Measurements from ENCODE around the gene CIDEB. TPM values are rescaled to one million over a fixed set of nuclear protein-coding genes. Genes with fewer than 3 reads are reported as not detected.

Gene CIDEB
- total RNA-seq, 1 experiment from 2014 or later, result 0.18 TPM

GRCh38 chr14:24310646-24311604 lies 3.1 kb upstream of the CIDEB start, which contains the start of gene LTB4R:
TSS of gene LTB4R (plus strand) at chr14:24311502. CDS start at chr14:24315652, 4,150 bp downstream.
- ChIA-PET CTCF (no interaction called here), POLR2A (interaction anchor here (0.5 kb wide), 1 partner anchor 70 kb away, joined by 3 read pairs; no protein-coding TSS in a partner anchor)
- TF ChIP-seq SIN3A (IDR thresholded peaks at IDR 0.05; ENCODE audit: borderline replicate concordance, insufficient read depth, low read depth, low read length) (no peak), POLR2AphosphoS5 (IDR thresholded peaks at IDR 0.05; ENCODE audit: low read depth, low read length) (no peak), TCF7L2 (IDR thresholded peaks at IDR 0.05; ENCODE audit: low read depth, low read length) (no peak)
- TF ChIP-seq, protein P1, sequence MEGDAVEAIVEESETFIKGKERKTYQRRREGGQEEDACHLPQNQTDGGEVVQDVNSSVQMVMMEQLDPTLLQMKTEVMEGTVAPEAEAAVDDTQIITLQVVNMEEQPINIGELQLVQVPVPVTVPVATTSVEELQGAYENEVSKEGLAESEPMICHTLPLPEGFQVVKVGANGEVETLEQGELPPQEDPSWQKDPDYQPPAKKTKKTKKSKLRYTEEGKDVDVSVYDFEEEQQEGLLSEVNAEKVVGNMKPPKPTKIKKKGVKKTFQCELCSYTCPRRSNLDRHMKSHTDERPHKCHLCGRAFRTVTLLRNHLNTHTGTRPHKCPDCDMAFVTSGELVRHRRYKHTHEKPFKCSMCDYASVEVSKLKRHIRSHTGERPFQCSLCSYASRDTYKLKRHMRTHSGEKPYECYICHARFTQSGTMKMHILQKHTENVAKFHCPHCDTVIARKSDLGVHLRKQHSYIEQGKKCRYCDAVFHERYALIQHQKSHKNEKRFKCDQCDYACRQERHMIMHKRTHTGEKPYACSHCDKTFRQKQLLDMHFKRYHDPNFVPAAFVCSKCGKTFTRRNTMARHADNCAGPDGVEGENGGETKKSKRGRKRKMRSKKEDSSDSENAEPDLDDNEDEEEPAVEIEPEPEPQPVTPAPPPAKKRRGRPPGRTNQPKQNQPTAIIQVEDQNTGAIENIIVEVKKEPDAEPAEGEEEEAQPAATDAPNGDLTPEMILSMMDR (IDR thresholded peaks at IDR 0.05), result no peak
- TF ChIP-seq, protein P2, sequence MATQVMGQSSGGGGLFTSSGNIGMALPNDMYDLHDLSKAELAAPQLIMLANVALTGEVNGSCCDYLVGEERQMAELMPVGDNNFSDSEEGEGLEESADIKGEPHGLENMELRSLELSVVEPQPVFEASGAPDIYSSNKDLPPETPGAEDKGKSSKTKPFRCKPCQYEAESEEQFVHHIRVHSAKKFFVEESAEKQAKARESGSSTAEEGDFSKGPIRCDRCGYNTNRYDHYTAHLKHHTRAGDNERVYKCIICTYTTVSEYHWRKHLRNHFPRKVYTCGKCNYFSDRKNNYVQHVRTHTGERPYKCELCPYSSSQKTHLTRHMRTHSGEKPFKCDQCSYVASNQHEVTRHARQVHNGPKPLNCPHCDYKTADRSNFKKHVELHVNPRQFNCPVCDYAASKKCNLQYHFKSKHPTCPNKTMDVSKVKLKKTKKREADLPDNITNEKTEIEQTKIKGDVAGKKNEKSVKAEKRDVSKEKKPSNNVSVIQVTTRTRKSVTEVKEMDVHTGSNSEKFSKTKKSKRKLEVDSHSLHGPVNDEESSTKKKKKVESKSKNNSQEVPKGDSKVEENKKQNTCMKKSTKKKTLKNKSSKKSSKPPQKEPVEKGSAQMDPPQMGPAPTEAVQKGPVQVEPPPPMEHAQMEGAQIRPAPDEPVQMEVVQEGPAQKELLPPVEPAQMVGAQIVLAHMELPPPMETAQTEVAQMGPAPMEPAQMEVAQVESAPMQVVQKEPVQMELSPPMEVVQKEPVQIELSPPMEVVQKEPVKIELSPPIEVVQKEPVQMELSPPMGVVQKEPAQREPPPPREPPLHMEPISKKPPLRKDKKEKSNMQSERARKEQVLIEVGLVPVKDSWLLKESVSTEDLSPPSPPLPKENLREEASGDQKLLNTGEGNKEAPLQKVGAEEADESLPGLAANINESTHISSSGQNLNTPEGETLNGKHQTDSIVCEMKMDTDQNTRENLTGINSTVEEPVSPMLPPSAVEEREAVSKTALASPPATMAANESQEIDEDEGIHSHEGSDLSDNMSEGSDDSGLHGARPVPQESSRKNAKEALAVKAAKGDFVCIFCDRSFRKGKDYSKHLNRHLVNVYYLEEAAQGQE (IDR thresholded peaks at IDR 0.05; ENCODE audit: insufficient read depth in 1 of 2, low read depth in 2 of 2, low read length in 1 of 2), result no peak
- H3K27me3 ChIP-seq (ENCODE audit: control insufficient read depth, insufficient read depth, low read length), result no peaks in the 10 kb centered on the region
- in situ Hi-C loops (cut with HindIII; ENCODE audit: low pct_unique_long_range_greater_than_20kb, low sequenced_read_pairs) (no loop called here), intact Hi-C loops (cut with micrococcal nuclease; ENCODE audit: unreplicated experiment) (no loop called here)
- H3K9me3 ChIP-seq (ENCODE audit: control insufficient read depth, insufficient read depth, low read depth, low read length), result no peaks in the 10 kb centered on the region
- ATAC-seq, result no peak
- no peaks in the 10 kb centered on the region for H3K36me3 ChIP-seq (ENCODE audit: control insufficient read depth, insufficient read depth, low read length)
- no peak for DNase-seq (ENCODE audit: low read depth, low spot score)
- H3K27ac ChIP-seq (ENCODE audit: low read length), result no peak within 1 kb of the TSS
- no peaks in the 10 kb centered on the region for H3K4me1 ChIP-seq (ENCODE audit: control insufficient read depth, insufficient read depth, low read length)
- H3K4me3 ChIP-seq (ENCODE audit: low read depth in 2 of 2, low read length in 2 of 2), result no peak within 1 kb of the TSS
- no TSS peak for BruUV-seq (replicated peaks)

- ChIA-PET CTCF (no interaction called here), POLR2A (no interaction called here)
- in situ Hi-C loops (cut with HindIII; ENCODE audit: low pct_unique_long_range_greater_than_20kb, low sequenced_read_pairs), result no loop called here
- TF ChIP-seq SIN3A (IDR thresholded peaks at IDR 0.05; ENCODE audit: borderline replicate concordance, insufficient read depth, low read depth, low read length) (no peak), TCF7L2 (IDR thresholded peaks at IDR 0.05; ENCODE audit: low read depth, low read length) (no peak), POLR2AphosphoS5 (IDR thresholded peaks at IDR 0.05; ENCODE audit: low read depth, low read length) (no peak)
- TF ChIP-seq, protein P2 (IDR thresholded peaks at IDR 0.05; ENCODE audit: insufficient read depth in 1 of 2, low read depth in 2 of 2, low read length in 1 of 2), result no peak
- TF ChIP-seq, protein P1 (IDR thresholded peaks at IDR 0.05), result no peak
- H3K4me1 ChIP-seq (ENCODE audit: control insufficient read depth, insufficient read depth, low read length), result no peaks in the 10 kb centered on the region
- no TSS peak for BruUV-seq (replicated peaks)
- intact Hi-C loops (cut with micrococcal nuclease; ENCODE audit: unreplicated experiment), result no loop called here
- H3K4me3 ChIP-seq (ENCODE audit: low read depth in 2 of 2, low read length in 2 of 2), result no peak overlapping the region
- no peaks in the 10 kb centered on the region for H3K36me3 ChIP-seq (ENCODE audit: control insufficient read depth, insufficient read depth, low read length)
- no peaks in the 10 kb centered on the region for H3K9me3 ChIP-seq (ENCODE audit: control insufficient read depth, insufficient read depth, low read depth, low read length)
- ATAC-seq, result no peak
- DNase-seq (ENCODE audit: low read depth, low spot score), result no peak
- H3K27me3 ChIP-seq (ENCODE audit: control insufficient read depth, insufficient read depth, low read length), result no peaks in the 10 kb centered on the region
- no peak overlapping the region for H3K27ac ChIP-seq (ENCODE audit: low read length)
These were observed 2.5 kb upstream of the CIDEB start for GRCh38 chr14:24310265-24310645.
